ENCODE results near the gene ADGRB3. TPM values are rescaled to one million over a fixed set of nuclear protein-coding genes. Genes with fewer than 3 reads are reported as not detected.

ADGRB3 gene
- total RNA-seq, 1 experiment from 2014 or later = 0.09 TPM

DNA sequence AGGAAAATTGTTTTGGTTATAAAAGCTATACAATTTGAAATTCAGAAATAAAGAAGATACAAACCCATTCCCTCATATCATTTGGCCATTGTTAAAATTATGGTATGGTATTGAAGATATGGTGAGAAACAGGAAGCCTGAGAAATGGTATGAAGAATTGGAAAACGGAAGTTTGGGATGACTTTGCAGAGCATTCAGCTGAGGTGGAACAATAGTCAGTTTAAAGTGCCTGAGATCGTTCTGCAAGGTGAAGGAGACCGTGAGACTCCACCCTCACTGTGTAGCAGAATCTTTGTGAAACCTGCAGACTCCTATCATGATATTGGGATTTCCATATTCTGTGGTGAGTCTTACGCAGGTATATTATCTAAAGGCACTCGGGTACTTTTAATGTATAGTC lies 97.3 kb downstream of the ADGRB3 start:
- H3K9me3 Mint-ChIP-seq (ENCODE audit: low read depth, unreplicated experiment) = no peaks in the 10 kb centered on the region
- no peak for TF ChIP-seq CTCF (IDR thresholded peaks at IDR 0.05; ENCODE audit: unreplicated experiment)
- CTCF ChIA-PET = no interaction called here
- H3K4me1 Mint-ChIP-seq (ENCODE audit: low read depth, unreplicated experiment) = no peaks in the 10 kb centered on the region
- no peak overlapping the region for H3K27ac Mint-ChIP-seq (ENCODE audit: unreplicated experiment)
- no peak overlapping the region for H3K4me3 Mint-ChIP-seq (ENCODE audit: low read depth, unreplicated experiment)
- H3K27me3 Mint-ChIP-seq (ENCODE audit: unreplicated experiment) = no peaks in the 10 kb centered on the region
- no TSS peak for BruUV-seq (replicated peaks)
- H3K36me3 Mint-ChIP-seq (ENCODE audit: insufficient read depth, unreplicated experiment) = no peaks in the 10 kb centered on the region
- intact Hi-C loops (cut with micrococcal nuclease; ENCODE audit: unreplicated experiment) = no loop called here
- no peak for DNase-seq

GRCh38 chr6:68735866-68736265 lies 100.8 kb downstream of the ADGRB3 start:
- CTCF ChIA-PET = no interaction called here
- no peaks in the 10 kb centered on the region for H3K27me3 Mint-ChIP-seq (ENCODE audit: unreplicated experiment)
- no peaks in the 10 kb centered on the region for H3K9me3 Mint-ChIP-seq (ENCODE audit: low read depth, unreplicated experiment)
- TF ChIP-seq CTCF (IDR thresholded peaks at IDR 0.05; ENCODE audit: unreplicated experiment) = no peak
- H3K4me1 Mint-ChIP-seq (ENCODE audit: low read depth, unreplicated experiment) = no peaks in the 10 kb centered on the region
- no TSS peak for BruUV-seq (replicated peaks)
- no peak overlapping the region for H3K27ac Mint-ChIP-seq (ENCODE audit: unreplicated experiment)
- H3K4me3 Mint-ChIP-seq (ENCODE audit: low read depth, unreplicated experiment) = no peak overlapping the region
- no peaks in the 10 kb centered on the region for H3K36me3 Mint-ChIP-seq (ENCODE audit: insufficient read depth, unreplicated experiment)
- DNase-seq = no peak
- intact Hi-C loops (cut with micrococcal nuclease; ENCODE audit: unreplicated experiment) = no loop called here

DNA sequence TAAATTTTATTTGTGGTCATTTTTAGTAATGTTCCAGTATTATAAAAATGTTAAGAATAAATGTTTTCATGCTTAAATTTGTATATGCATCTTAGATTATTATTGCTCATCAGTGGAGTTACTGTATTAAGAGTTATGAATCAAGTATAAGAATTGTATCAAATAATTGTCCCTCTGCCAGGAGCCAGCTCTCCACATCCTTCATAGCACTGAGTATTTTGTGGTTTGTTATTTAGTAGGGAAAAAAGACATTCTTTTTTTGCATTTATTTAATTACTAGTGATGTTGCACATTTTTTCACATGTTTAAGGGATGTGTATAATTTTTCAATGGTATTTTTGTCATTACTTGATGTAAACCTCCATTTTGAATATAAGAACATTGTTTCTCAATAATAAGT lies 102.0 kb downstream of the ADGRB3 start:
- DNase-seq = no peak
- intact Hi-C loops (cut with micrococcal nuclease; ENCODE audit: unreplicated experiment) = no loop called here
- Mint-ChIP-seq H3K27ac (ENCODE audit: unreplicated experiment) (no peak overlapping the region), H3K4me3 (ENCODE audit: low read depth, unreplicated experiment) (no peak overlapping the region), H3K4me1 (ENCODE audit: low read depth, unreplicated experiment) (no peaks in the 10 kb centered on the region), H3K27me3 (ENCODE audit: unreplicated experiment) (no peaks in the 10 kb centered on the region), H3K9me3 (ENCODE audit: low read depth, unreplicated experiment) (no peaks in the 10 kb centered on the region), H3K36me3 (ENCODE audit: insufficient read depth, unreplicated experiment) (no peaks in the 10 kb centered on the region)
- TF ChIP-seq CTCF (IDR thresholded peaks at IDR 0.05; ENCODE audit: unreplicated experiment) = no peak
- no TSS peak for BruUV-seq (replicated peaks)
- CTCF ChIA-PET = no interaction called here

DNA sequence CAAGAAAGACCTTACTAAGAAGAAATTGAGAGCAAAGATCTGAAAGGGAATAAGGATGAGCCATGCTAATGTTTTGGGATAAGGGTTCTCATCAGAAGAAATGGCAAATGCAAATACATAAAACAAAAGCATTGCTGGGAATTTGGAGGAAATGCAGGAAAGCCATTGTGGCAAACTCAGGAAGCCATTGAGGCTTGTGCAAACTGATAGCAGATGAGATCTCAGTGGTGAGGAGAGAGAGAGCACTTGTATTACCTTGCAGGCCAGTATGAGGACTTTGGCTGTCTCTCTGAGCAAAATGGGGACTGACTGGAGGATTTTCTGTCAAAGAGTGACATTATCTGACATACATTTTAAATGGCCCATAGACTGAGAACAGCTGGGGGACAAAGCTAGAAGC lies 103.0 kb downstream of the ADGRB3 start:
- no peaks in the 10 kb centered on the region for H3K9me3 Mint-ChIP-seq (ENCODE audit: low read depth, unreplicated experiment)
- intact Hi-C loops (cut with micrococcal nuclease; ENCODE audit: unreplicated experiment) = no loop called here
- H3K27me3 Mint-ChIP-seq (ENCODE audit: unreplicated experiment) = no peaks in the 10 kb centered on the region
- CTCF ChIA-PET = no interaction called here
- no peak overlapping the region for H3K27ac Mint-ChIP-seq (ENCODE audit: unreplicated experiment)
- no peak for DNase-seq
- BruUV-seq (replicated peaks) = no TSS peak
- TF ChIP-seq CTCF (IDR thresholded peaks at IDR 0.05; ENCODE audit: unreplicated experiment) = no peak
- no peak overlapping the region for H3K4me3 Mint-ChIP-seq (ENCODE audit: low read depth, unreplicated experiment)
- no peaks in the 10 kb centered on the region for H3K4me1 Mint-ChIP-seq (ENCODE audit: low read depth, unreplicated experiment)
- H3K36me3 Mint-ChIP-seq (ENCODE audit: insufficient read depth, unreplicated experiment) = no peaks in the 10 kb centered on the region

Data from Calu3 (cell line).